Measurements from ENCODE around the gene GOLGA3. TPM values are rescaled to one million over a fixed set of nuclear protein-coding genes. Genes with fewer than 3 reads are reported as not detected.

The GOLGA3 gene
- total RNA-seq, 2 experiments from 2014 or later, result 52.2 to 55.6 TPM

- no peak for TF ChIP-seq CTCF (IDR thresholded peaks at IDR 0.05)
- intact Hi-C loops (cut with micrococcal nuclease), result no loop called here
- Mint-ChIP-seq H3K27me3 (no peaks in the 10 kb centered on the region), H3K4me1 (ENCODE audit: low read depth) (peaks cover 30% of the 10 kb centered on the region), H3K27ac (no peak overlapping the region), H3K36me3 (ENCODE audit: low read depth) (peaks cover 42% of the 10 kb centered on the region), H3K9me3 (no peaks in the 10 kb centered on the region), H3K4me3 (no peak overlapping the region)
- DNase-seq (no peak), ATAC-seq (no peak)
- ChIA-PET POLR2A (interaction anchor here (1.1 kb wide), 1 partner anchor 22 kb away, joined by 3 read pairs; no protein-coding TSS in a partner anchor), CTCF (interaction anchor here (0.7 to 1.1 kb wide), 3 partner anchors 16 to 130 kb away, joined by 3 read pairs; no protein-coding TSS in a partner anchor)
Measured at GRCh38 chr12:132774646-132775275, 53.9 kb downstream of the GOLGA3 start.

GRCh38 chr12:132774159-132774558 lies 54.5 kb downstream of the GOLGA3 start:
- peaks cover 43% of the 10 kb centered on the region for H3K36me3 Mint-ChIP-seq (ENCODE audit: low read depth)
- H3K9me3 Mint-ChIP-seq, result no peaks in the 10 kb centered on the region
- H3K27me3 Mint-ChIP-seq, result no peaks in the 10 kb centered on the region
- DNase-seq (no peak), ATAC-seq (no peak)
- POLR2A ChIA-PET, result interaction anchor here (0.8 to 1.0 kb wide), 2 partner anchors 10 to 72 kb away, joined by 3 read pairs; no protein-coding TSS in a partner anchor
- CTCF ChIA-PET, result interaction anchor here (0.7 to 1.0 kb wide), 2 partner anchors 16 to 130 kb away, joined by 3 read pairs; no protein-coding TSS in a partner anchor
- H3K4me3 Mint-ChIP-seq, result no peak overlapping the region
- H3K4me1 Mint-ChIP-seq (ENCODE audit: low read depth), result peaks cover 35% of the 10 kb centered on the region
- intact Hi-C loops (cut with micrococcal nuclease), result no loop called here
- peak overlapping the region; percentile 34 for H3K27ac Mint-ChIP-seq
- no peak for TF ChIP-seq CTCF (IDR thresholded peaks at IDR 0.05)

GRCh38 chr12:132773077-132773955 lies 55.4 kb downstream of the GOLGA3 start:
- DNase-seq, result no peak
- Mint-ChIP-seq H3K4me1 (ENCODE audit: low read depth) (peaks cover 43% of the 10 kb centered on the region), H3K36me3 (ENCODE audit: low read depth) (peaks cover 47% of the 10 kb centered on the region), H3K9me3 (no peaks in the 10 kb centered on the region), H3K27ac (peak overlapping the region; percentile 34), H3K27me3 (no peaks in the 10 kb centered on the region), H3K4me3 (no peak overlapping the region)
- POLR2A ChIA-PET, result interaction anchor here (0.7 to 1.0 kb wide), 4 partner anchors 9 to 99 kb away, joined by 3 read pairs; no protein-coding TSS in a partner anchor
- CTCF ChIA-PET, result interaction anchor here (1.0 kb wide), 1 partner anchor 15 kb away, joined by 3 read pairs; no protein-coding TSS in a partner anchor
- intact Hi-C loops (cut with micrococcal nuclease), result no loop called here
- TF ChIP-seq CTCF (IDR thresholded peaks at IDR 0.05), result no peak
- peak; percentile 47 for ATAC-seq

- POLR2A ChIA-PET, result interaction anchor here (0.7 to 1.0 kb wide), 2 partner anchors 16 to 100 kb away, joined by 3 read pairs; no protein-coding TSS in a partner anchor
- H3K4me1 Mint-ChIP-seq (ENCODE audit: low read depth), result peaks cover 46% of the 10 kb centered on the region
Measured at GRCh38 chr12:132772606-132773005, 56.1 kb downstream of the GOLGA3 start.

More at GRCh38 chr12:132772606-132773005, 56.1 kb downstream of the GOLGA3 start:
- ATAC-seq, result no peak
- Mint-ChIP-seq H3K27me3 (no peaks in the 10 kb centered on the region), H3K4me3 (no peak overlapping the region), H3K36me3 (ENCODE audit: low read depth) (peaks cover 47% of the 10 kb centered on the region), H3K9me3 (no peaks in the 10 kb centered on the region), H3K27ac (no peak overlapping the region)
- DNase-seq, result no peak
- CTCF ChIA-PET, result no interaction called here
- TF ChIP-seq CTCF (IDR thresholded peaks at IDR 0.05), result no peak
- intact Hi-C loops (cut with micrococcal nuclease), result no loop called here

All from activated CD8-positive, alpha-beta T cell treated with anti-CD3 and anti-CD28 coated beads for 36 hours (primary cell).